ENCODE measurements around the gene HSPA1L.

DNA sequence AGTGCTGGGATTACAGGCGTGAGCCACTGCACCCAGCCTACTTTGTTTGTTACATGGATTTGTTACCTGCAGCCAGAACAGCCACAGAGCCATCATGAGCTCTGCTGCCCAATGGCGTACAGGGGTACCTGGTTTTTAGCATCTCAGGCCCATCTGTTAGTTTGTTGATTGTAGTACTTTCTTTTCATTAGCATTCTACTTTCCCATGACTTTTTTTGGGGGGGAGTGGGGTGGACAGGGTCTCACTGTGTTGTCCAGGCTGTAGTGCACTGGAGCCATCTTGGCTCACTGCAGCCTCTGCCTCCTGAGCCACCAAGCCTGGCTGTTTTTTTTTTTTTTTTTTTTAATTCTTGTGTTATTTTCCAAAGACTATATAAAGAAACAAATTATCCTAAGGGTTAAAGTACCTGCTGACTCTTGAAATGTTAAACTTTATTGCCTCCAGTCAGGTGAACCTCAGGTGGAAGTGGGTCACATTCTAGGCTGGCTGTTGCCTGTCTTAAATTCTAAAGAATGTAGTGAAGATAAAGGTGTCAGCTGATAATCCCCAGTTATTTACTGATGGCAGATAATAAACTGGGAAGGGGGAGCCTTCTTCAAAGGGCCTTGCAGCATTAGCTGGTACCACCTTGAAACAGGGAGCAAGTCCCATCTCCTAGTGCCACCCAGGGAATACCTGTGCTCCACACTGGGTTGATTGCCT, 32.3 kb upstream of the HSPA1L start:
- TF ChIP-seq POLR2A (IDR thresholded peaks at IDR 0.05) (no peak), CTCF (IDR thresholded peaks at IDR 0.05) (no peak)
